NCI-H1092 (cell line): ENCODE data around the gene CFH.
"Not testable (repeated sequence)": the region's sequence is repeated elsewhere in the genome, so short reads cannot be mapped to it uniquely, and the experiment has no call there.

Experiments
- DNase-seq: peaks from one replicate; lab custom pipeline; 2025; lab: John Stamatoyannopoulos, UW

Gene CFH

DNA sequence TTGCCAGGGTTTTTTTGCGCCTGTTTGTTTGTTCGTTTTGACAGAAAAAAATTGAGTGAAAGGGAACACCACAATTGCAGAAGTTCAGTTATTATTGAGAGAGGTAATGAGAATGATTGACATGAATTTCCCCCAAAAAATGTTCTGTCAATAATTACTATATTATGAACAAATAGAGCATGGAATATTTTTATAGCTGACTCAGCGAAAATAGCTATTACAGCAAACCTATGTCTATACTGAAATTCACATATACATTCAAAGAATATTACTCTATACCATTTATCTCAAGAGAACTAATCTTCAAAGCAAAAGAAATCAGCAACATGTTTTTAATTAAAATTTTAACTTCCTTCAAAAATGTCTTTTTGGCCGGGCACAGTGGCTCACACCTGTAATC is 118.0 kb downstream of the CFH start:
- not testable (repeated sequence) for DNase-seq

DNA sequence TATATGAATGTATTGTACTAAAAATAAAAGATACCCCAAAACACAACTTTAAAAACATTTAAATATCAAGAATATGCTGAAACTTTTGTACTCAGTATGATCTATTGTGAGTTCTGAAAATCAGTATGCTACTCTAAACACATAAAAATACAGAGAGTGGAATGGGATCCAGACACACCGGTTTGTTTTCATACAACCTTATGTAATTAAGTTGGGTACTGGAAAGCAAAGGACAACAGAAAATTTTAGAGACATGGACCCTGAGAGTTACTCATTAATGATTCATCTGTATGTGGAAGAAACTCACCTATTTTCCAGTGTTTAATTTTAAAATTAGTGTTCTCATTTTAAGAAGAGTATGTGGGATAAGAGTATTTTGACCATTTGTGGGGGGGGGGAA is 121.9 kb downstream of the CFH start:
- DNase-seq = no peak

DNA sequence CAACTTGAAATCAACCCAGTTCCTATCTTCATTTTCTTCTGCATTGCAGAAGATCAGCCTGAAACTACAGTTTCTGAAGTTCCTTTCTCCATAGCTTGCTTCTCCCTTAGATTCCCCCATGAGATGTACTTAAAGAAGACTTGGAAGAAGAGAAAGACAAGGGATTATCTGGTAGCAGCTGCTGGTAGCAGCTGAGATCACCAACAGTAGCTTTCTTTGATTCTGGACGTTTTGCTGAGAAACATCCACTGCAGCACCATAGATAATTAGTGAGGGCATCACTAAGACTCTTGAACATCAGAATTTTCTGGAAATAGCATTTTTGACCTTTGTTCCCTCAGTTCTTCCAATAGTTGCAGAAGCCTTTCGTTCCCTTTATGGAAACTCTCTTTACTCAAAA is 122.3 kb downstream of the CFH start:
- DNase-seq = no peak

DNA sequence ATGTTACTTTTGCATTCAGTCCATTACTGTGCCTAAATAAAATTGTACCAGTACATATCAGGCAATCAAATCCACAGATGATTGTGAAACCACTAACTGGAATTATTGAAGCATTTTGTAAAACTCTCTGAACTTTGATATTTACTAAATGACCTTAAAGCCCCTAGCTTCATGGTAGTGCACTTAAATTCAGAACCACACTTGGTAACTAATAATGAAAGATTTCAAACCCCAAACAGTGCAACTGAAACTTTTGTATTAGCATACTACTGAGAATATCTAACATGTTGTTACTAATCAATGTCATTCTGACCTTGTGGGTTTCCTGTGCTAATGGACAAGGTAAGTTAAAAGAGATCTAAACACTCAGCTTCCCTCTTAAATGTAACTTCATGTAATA is 122.8 kb downstream of the CFH start, which contains the start of gene CFHR3:
CFHR3 (plus strand) TSS at position 238 of the 400 bp plus-strand sequence; CDS start at position 285, 47 bp downstream.
- DNase-seq = no peak

DNA sequence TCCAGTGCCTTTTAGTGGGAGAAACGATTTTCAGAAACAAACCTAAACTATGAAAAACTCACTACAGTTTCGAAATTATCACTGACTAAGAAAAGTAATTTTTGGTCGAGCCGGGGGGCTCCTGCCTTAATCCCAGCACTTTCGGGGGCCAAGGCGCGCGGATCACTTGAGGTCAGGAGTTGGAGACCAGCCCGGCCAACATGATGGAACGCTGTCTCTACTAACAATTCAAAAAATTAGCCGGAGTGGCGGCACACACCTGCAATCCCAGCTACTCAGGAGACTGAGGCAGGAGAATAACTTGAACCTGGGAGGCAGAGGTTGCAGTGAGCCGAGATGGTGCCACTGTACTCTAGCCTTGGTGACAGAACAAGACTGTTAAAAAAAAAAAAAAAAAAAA is 125.8 kb downstream of the CFH start:
- DNase-seq = no peak

DNA sequence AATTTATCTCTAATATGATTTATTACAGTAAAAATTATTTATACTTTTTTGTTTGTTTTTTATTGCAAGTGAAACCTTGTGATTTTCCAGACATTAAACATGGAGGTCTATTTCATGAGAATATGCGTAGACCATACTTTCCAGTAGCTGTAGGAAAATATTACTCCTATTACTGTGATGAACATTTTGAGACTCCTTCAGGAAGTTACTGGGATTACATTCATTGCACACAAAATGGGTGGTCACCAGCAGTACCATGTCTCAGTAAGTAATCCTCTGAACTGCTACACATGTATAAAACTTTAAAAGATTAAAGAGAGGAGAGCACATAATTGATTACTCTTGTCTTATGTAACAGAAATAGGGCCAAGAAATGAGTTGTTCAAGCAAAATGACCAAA is 127.2 kb downstream of the CFH start:
- DNase-seq = no peak

DNA sequence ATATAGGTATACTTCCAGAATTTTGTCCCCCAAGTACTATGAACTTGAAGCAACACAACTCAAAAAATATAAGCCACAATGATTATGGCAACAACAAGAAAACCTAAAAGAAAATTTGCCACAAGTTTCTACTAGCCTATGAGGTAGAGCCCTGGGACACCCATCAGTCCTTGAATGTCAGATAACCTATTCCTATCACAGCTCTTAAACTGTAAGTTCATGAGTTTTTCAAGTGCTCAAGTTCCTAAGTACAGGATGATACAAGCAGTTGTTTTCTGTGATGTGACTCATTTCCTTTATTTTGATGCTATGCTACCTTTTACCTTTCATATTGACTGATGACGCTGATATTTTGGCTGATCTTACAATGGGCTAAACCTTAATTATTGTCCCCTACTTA is 139.4 kb downstream of the CFH start:
- not testable (repeated sequence) for DNase-seq

DNA sequence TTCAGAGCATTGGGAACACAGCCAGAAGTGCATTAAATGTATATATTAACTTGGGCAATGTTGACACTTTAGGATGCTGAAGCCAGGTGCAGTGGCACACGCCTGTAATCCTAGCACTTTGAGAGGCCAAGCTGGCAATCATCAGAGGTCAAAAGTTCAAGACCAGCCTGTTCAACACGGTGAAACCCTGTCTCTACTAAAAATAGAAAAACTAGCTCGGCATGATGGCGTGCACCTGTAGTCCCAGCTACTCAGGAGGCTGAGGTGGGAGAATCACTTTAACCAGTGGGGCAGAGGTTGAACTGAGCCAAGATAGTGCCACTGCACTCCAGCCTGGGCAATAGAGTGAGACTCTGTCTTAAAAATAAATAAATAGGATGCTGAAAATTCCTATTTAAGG is 142.3 kb downstream of the CFH start:
- peak; percentile 85 for DNase-seq
